Fibroblast of lung (primary cell): Measurements from ENCODE around the gene SLC25A34.

Experiments used
- EZH2 ChIP-seq: IDR thresholded peaks from 2 replicates; pipeline ENCODE4 v1.5.1; 2012; ENCODE audit warnings: low read length, control low read depth, mild to moderate bottlenecking; ENCODE audit errors: missing control alignments
- TF ChIP-seq, protein P1 (sequence below), 2 donors: IDR thresholded peaks in 1 of 2; conservative IDR thresholded peaks in 1 of 2; 1 replicate in 1 of 2; 2 replicates in 1 of 2; pipeline ENCODE4 v1.5.1; 2011 to 2012; ENCODE audit warnings: low read length in 2 of 2, control low read depth in 1 of 2, inconsistent platforms in 1 of 2, low read depth in 1 of 2, mild to moderate bottlenecking in 1 of 2

DNA sequence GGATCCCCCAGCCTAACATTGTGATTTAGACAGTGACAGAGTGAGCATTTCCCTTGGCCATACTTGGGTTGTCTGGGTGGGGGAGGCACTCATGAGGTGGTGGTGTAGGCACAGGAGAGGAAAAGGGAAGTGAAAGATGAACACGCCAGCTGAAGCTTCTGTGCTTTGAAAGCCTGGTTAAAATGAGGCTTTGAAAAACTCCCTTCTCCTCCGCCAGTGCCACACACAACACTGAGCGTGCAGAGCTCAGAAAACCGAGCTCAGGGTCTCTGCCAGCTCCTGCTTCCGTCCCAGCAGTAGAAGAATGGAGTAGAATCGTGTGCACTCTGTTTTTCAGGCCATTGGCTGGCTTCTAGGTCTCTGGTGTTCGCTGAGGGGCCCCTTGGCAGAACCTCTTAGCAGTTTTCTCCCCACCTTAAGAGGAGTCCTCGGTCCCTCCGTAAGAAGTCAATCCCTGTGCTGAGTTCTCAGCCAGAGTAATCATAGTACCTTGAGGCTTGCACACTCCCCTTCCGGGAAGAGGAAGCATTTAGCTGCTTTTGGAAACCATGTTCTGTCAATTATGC is 39.0 kb upstream of the SLC25A34 start:
- TF ChIP-seq, protein P1, sequence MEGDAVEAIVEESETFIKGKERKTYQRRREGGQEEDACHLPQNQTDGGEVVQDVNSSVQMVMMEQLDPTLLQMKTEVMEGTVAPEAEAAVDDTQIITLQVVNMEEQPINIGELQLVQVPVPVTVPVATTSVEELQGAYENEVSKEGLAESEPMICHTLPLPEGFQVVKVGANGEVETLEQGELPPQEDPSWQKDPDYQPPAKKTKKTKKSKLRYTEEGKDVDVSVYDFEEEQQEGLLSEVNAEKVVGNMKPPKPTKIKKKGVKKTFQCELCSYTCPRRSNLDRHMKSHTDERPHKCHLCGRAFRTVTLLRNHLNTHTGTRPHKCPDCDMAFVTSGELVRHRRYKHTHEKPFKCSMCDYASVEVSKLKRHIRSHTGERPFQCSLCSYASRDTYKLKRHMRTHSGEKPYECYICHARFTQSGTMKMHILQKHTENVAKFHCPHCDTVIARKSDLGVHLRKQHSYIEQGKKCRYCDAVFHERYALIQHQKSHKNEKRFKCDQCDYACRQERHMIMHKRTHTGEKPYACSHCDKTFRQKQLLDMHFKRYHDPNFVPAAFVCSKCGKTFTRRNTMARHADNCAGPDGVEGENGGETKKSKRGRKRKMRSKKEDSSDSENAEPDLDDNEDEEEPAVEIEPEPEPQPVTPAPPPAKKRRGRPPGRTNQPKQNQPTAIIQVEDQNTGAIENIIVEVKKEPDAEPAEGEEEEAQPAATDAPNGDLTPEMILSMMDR (conservative IDR thresholded peaks at IDR 0.05 in 1 of 2, IDR thresholded peaks at IDR 0.05 in 1 of 2; ENCODE audit: low read depth in 1 of 2, low read length in 2 of 2): no peak
- no peak for TF ChIP-seq EZH2
